Ovary (tissue), 3 donors: Measurements from ENCODE around the gene OOSP2.

ENCODE experiments used
- CTCF ChIP-seq, 3 donors: fragments of 450-650 bp in 2 of 3; fragments of 200-600 bp in 1 of 3; IDR thresholded peaks; one replicate each; pipeline versions ENCODE4 v1.5.1 to v1.8.0; 2016 to 2022; ENCODE audit warnings: antibody characterized with exemption in 3 of 3, mild to moderate bottlenecking in 1 of 3
- EP300 ChIP-seq: sonication (generic); formaldehyde crosslinking; IDR thresholded peaks from one replicate; pipeline ENCODE4 v1.6.1; 2017; ENCODE audit warnings: antibody characterized with exemption
- POLR2A ChIP-seq: fragments of 450-650 bp; IDR thresholded peaks from one replicate; pipeline ENCODE4 v1.6.1; 2017; ENCODE audit warnings: antibody characterized with exemption, mild to moderate bottlenecking, moderate library complexity
- donor health status: DM: no; HTN: no; CAD: no.

- no peak for TF ChIP-seq POLR2A
- TF ChIP-seq CTCF (IDR thresholded peaks at IDR 0.05), result no peak
- no peak for TF ChIP-seq EP300
Measured at GRCh38 chr11:59999691-60000090, 40.5 kb upstream of the OOSP2 start.
